LNCaP clone FGC (cell line): ENCODE data around the gene PYROXD2.

Experiments
- DNase-seq: peaks from one replicate; pipeline ENCODE4 v3.0.0-alpha.2; 2011; ENCODE audit warnings: low read depth
- H3K4me3 ChIP-seq: 2 replicates; pipeline ENCODE4 v1.5.1; 2011; ENCODE audit warnings: mild to moderate bottlenecking, low read depth, low read length, control low read depth
- CTCF ChIP-seq: IDR thresholded peaks from 2 replicates; pipeline ENCODE4 v1.5.1; 2012; ENCODE audit warnings: mild to moderate bottlenecking; ENCODE audit not compliant: control insufficient read depth, insufficient read depth; ENCODE audit errors: extremely low read depth

Gene PYROXD2

GRCh38 chr10:98414578-98414931 lies 427 bp downstream of the PYROXD2 start:
- H3K4me3 ChIP-seq, result peak overlapping the region; percentile 61
- TF ChIP-seq CTCF, result no peak
- DNase-seq, result no peak

GRCh38 chr10:98411768-98412167 lies 3.2 kb downstream of the PYROXD2 start:
- TF ChIP-seq CTCF, result no peak
- no peak for DNase-seq
- no peak overlapping the region for H3K4me3 ChIP-seq

- H3K4me3 ChIP-seq, result no peak overlapping the region
- no peak for DNase-seq
- no peak for TF ChIP-seq CTCF
Measured at GRCh38 chr10:98411166-98411565, 3.8 kb downstream of the PYROXD2 start.

- DNase-seq, result no peak
- no peak overlapping the region for H3K4me3 ChIP-seq
- no peak for TF ChIP-seq CTCF
Measured at GRCh38 chr10:98410759-98411158, 4.2 kb downstream of the PYROXD2 start.

- H3K4me3 ChIP-seq, result no peak overlapping the region
- DNase-seq, result no peak
- no peak for TF ChIP-seq CTCF
Measured at GRCh38 chr10:98410135-98410743, 4.7 kb downstream of the PYROXD2 start.

- no peak overlapping the region for H3K4me3 ChIP-seq
- DNase-seq, result no peak
- TF ChIP-seq CTCF, result no peak
Measured at GRCh38 chr10:98408799-98409198, 6.2 kb downstream of the PYROXD2 start.

- no peak overlapping the region for H3K4me3 ChIP-seq
- TF ChIP-seq CTCF, result no peak
- DNase-seq, result no peak
Measured at GRCh38 chr10:98407744-98408241, 7.2 kb downstream of the PYROXD2 start.
